CD4-positive, CD25-positive, alpha-beta regulatory T cell (primary cell): ENCODE measurements around the gene BLVRB. TPM values are rescaled to one million over a fixed set of nuclear protein-coding genes. Genes with fewer than 3 reads are reported as not detected.

Source experiments
- ATAC-seq, 2 donors: fragments of 150-1000 bp; cut with Tn5 transposase; one replicate each; pipeline ENCODE4 v1.10.0; 2021; ENCODE audit warnings: low read depth in 2 of 2, moderate number of reproducible peaks in 2 of 2, moderate library complexity in 1 of 2
- DNase-seq, 3 donors: peaks; one replicate each; pipeline versions ENCODE4 v3.0.0 to v3.0.0-alpha.2; 2012 to 2022; ENCODE audit warnings: mixed read lengths in 1 of 3
- H3K27ac ChIP-seq: one replicate; pipeline ENCODE4 v1.7.0; 2013; ENCODE audit warnings: mild to moderate bottlenecking, low read length; ENCODE audit not compliant: insufficient read depth, poor library complexity, severe bottlenecking
- H3K27me3 ChIP-seq: one replicate; pipeline ENCODE4 v1.7.0; 2013; ENCODE audit warnings: low read length; ENCODE audit not compliant: control insufficient read depth, insufficient read depth
- H3K36me3 ChIP-seq: one replicate; pipeline ENCODE4 v1.7.0; 2013; ENCODE audit warnings: mild to moderate bottlenecking, low read length, moderate library complexity; ENCODE audit not compliant: control insufficient read depth, insufficient read depth
- H3K4me1 ChIP-seq: 2 replicates; pipeline ENCODE4 v1.7.0; 2013; ENCODE audit warnings: mild to moderate bottlenecking, low read length; ENCODE audit not compliant: insufficient read depth, control insufficient read depth, poor library complexity, severe bottlenecking
- H3K4me3 ChIP-seq: one replicate; pipeline ENCODE4 v1.7.0; 2013; ENCODE audit warnings: low read depth, mild to moderate bottlenecking, low read length, moderate library complexity
- H3K9me3 ChIP-seq, 2 experiments: 1 replicate in 1 of 2; 2 replicates in 1 of 2; pipeline ENCODE4 v1.7.0; 2013; ENCODE audit warnings: low read length in 2 of 2, mild to moderate bottlenecking in 1 of 2, moderate library complexity in 1 of 2; ENCODE audit not compliant: control insufficient read depth in 2 of 2
- H3K27ac Mint-ChIP-seq, 3 donors: one replicate each; pipeline ENCODE4 v1.8.0; 2020 to 2022; ENCODE audit warnings: mild to moderate bottlenecking in 3 of 3, mixed read lengths in 3 of 3, moderate library complexity in 2 of 3
- H3K27me3 Mint-ChIP-seq: one replicate; pipeline ENCODE4 v1.8.0; 2022; ENCODE audit warnings: mild to moderate bottlenecking, mixed read lengths
- H3K36me3 Mint-ChIP-seq: one replicate; pipeline ENCODE4 v1.8.0; 2020; ENCODE audit warnings: mixed read lengths
- H3K4me1 Mint-ChIP-seq, 4 donors: one replicate each; pipeline ENCODE4 v1.8.0; 2020 to 2022; ENCODE audit warnings: mixed read lengths in 4 of 4, mild to moderate bottlenecking in 1 of 4
- H3K4me3 Mint-ChIP-seq, 4 donors: one replicate each; pipeline ENCODE4 v1.8.0; 2020 to 2022; ENCODE audit warnings: mild to moderate bottlenecking in 4 of 4, mixed read lengths in 4 of 4, moderate library complexity in 3 of 4
- H3K9me3 Mint-ChIP-seq, 7 donors: one replicate each; pipeline ENCODE4 v1.8.0; 2020 to 2022; ENCODE audit warnings: mixed read lengths in 7 of 7, mild to moderate bottlenecking in 3 of 7, moderate library complexity in 2 of 7
- polyA plus RNA-seq, 4 donors: library from polyadenylated mRNA; unstranded; fragments of 300-500 nt; fragmentation: Illumina TruSeq; gene quantifications; one replicate each; pipeline ENCODE4 v1.2.3, GENCODE V29; 2021
- total RNA-seq: library from RNA; stranded (reverse); gene quantifications from one replicate; pipeline ENCODE4 v1.2.3, GENCODE V29; 2022

The BLVRB gene
- total and polyA plus RNA-seq, 5 donors from 2014 or later = 6.2 to 48.6 (median 22.4) TPM

- Mint-ChIP-seq H3K27ac (peak overlapping the region in 1 of 3 donors; percentile 62), H3K27me3 (peaks cover 6% of the 10 kb centered on the region), H3K9me3 (no peaks in the 10 kb centered on the region), H3K4me3 (peak overlapping the region; percentile 69 to 99 (median 70)), H3K36me3 (peaks cover 3% of the 10 kb centered on the region), H3K4me1 (peaks cover 9 to 22% (median 15%) of the 10 kb centered on the region in 4 donors)
- DNase-seq = no peak
- Histone ChIP-seq H3K9me3 (no peaks in the 10 kb centered on the region), H3K27me3 (no peaks in the 10 kb centered on the region), H3K27ac (no peak overlapping the region), H3K4me3 (no peak overlapping the region), H3K36me3 (peaks cover 11% of the 10 kb centered on the region), H3K4me1 (peaks cover 5% of the 10 kb centered on the region)
- ATAC-seq = no peak
These were observed 19.7 kb downstream of the BLVRB start for GRCh38 chr19:40445780-40446262.

- ATAC-seq (no peak), DNase-seq (no peak)
- Mint-ChIP-seq H3K9me3 (no peaks in the 10 kb centered on the region), H3K4me3 (peak overlapping the region; percentile 97 to 100 (median 98)), H3K4me1 (peaks cover 9 to 22% (median 15%) of the 10 kb centered on the region in 4 donors), H3K27ac (peak overlapping the region in 2 of 3 donors; percentile 93 to 96), H3K36me3 (peaks cover 10% of the 10 kb centered on the region), H3K27me3 (peaks cover 6% of the 10 kb centered on the region)
- Histone ChIP-seq H3K4me3 (peak overlapping the region; percentile 88), H3K27ac (peak overlapping the region; percentile 77), H3K9me3 (no peaks in the 10 kb centered on the region), H3K4me1 (peaks cover 5% of the 10 kb centered on the region), H3K27me3 (no peaks in the 10 kb centered on the region), H3K36me3 (peaks cover 14% of the 10 kb centered on the region)
These were observed 20.7 kb downstream of the BLVRB start for GRCh38 chr19:40444825-40445312.

GRCh38 chr19:40444000-40444824, 21.3 kb downstream of the BLVRB start, which contains the start of gene SERTAD3:
TSS of gene SERTAD3 (minus strand) at chr19:40444335. CDS start at chr19:40442080, 2,255 bp downstream.
- peaks cover 5% of the 10 kb centered on the region for H3K4me1 ChIP-seq
- H3K4me1 Mint-ChIP-seq = peaks cover 9 to 24% (median 18%) of the 10 kb centered on the region in 4 donors
- peak within 1 kb of the TSS; percentile 97 to 100 (median 98) for H3K4me3 Mint-ChIP-seq
- peak within 1 kb of the TSS; percentile 77 for H3K27ac ChIP-seq
- H3K36me3 Mint-ChIP-seq = peaks cover 6% of the 10 kb centered on the region
- peaks cover 14% of the 10 kb centered on the region for H3K36me3 ChIP-seq
- H3K4me3 ChIP-seq = peak within 1 kb of the TSS; percentile 99
- no peaks in the 10 kb centered on the region for H3K27me3 ChIP-seq
- no peaks in the 10 kb centered on the region for H3K9me3 ChIP-seq
- H3K9me3 Mint-ChIP-seq = no peaks in the 10 kb centered on the region
- DNase-seq (peak; percentile 93 to 97 (median 97)), ATAC-seq (peak; percentile 68 to 73)
- H3K27ac Mint-ChIP-seq = peak within 1 kb of the TSS; percentile 93 to 97 (median 96)
- peaks cover 6% of the 10 kb centered on the region for H3K27me3 Mint-ChIP-seq

GRCh38 chr19:40443131-40443999, 22.2 kb downstream of the BLVRB start:
- Histone ChIP-seq H3K4me3 (peak overlapping the region; percentile 99), H3K36me3 (peaks cover 14% of the 10 kb centered on the region), H3K27me3 (no peaks in the 10 kb centered on the region), H3K9me3 (no peaks in the 10 kb centered on the region), H3K4me1 (peaks cover 5% of the 10 kb centered on the region), H3K27ac (peak overlapping the region; percentile 77)
- Mint-ChIP-seq H3K9me3 (no peaks in the 10 kb centered on the region), H3K4me1 (peaks cover 9 to 24% (median 18%) of the 10 kb centered on the region in 4 donors), H3K4me3 (peak overlapping the region; percentile 97 to 100 (median 98)), H3K36me3 (peaks cover 7% of the 10 kb centered on the region), H3K27me3 (peaks cover 6% of the 10 kb centered on the region), H3K27ac (peak overlapping the region; percentile 93 to 97 (median 96))
- peak; percentile 82 for ATAC-seq
- DNase-seq = peak; percentile 99 to 100 (median 99)

- no peaks in the 10 kb centered on the region for H3K9me3 Mint-ChIP-seq
- H3K4me1 Mint-ChIP-seq = peaks cover 9 to 24% (median 18%) of the 10 kb centered on the region in 4 donors
- H3K36me3 Mint-ChIP-seq = peaks cover 9% of the 10 kb centered on the region
- peaks cover 6% of the 10 kb centered on the region for H3K27me3 Mint-ChIP-seq
- Histone ChIP-seq H3K36me3 (peaks cover 14% of the 10 kb centered on the region), H3K4me1 (peaks cover 5% of the 10 kb centered on the region), H3K27ac (peak overlapping the region; percentile 77), H3K4me3 (peak overlapping the region; percentile 78), H3K27me3 (no peaks in the 10 kb centered on the region), H3K9me3 (no peaks in the 10 kb centered on the region)
- ATAC-seq (no peak), DNase-seq (no peak)
- peak overlapping the region; percentile 93 to 96 (median 95) for H3K27ac Mint-ChIP-seq
- peak overlapping the region; percentile 97 to 100 (median 98) for H3K4me3 Mint-ChIP-seq
These were observed 23.0 kb downstream of the BLVRB start for GRCh38 chr19:40442328-40443130.

GRCh38 chr19:40441719-40442253, 23.8 kb downstream of the BLVRB start:
- ATAC-seq = no peak
- Mint-ChIP-seq H3K27me3 (peaks cover 6% of the 10 kb centered on the region), H3K4me3 (peak overlapping the region; percentile 46 to 100 (median 98)), H3K9me3 (no peaks in the 10 kb centered on the region), H3K27ac (peak overlapping the region; percentile 57 to 96 (median 93)), H3K36me3 (peaks cover 9% of the 10 kb centered on the region), H3K4me1 (peaks cover 9 to 24% (median 18%) of the 10 kb centered on the region in 4 donors)
- H3K27me3 ChIP-seq = no peaks in the 10 kb centered on the region
- DNase-seq = no peak
- peaks cover 5% of the 10 kb centered on the region for H3K4me1 ChIP-seq
- peaks cover 14% of the 10 kb centered on the region for H3K36me3 ChIP-seq
- H3K9me3 ChIP-seq = no peaks in the 10 kb centered on the region
- peak overlapping the region; percentile 77 for H3K27ac ChIP-seq
- peak overlapping the region; percentile 78 for H3K4me3 ChIP-seq
